ENCODE results near the gene P2RX6. TPM values are rescaled to one million over a fixed set of nuclear protein-coding genes. Genes with fewer than 3 reads are reported as not detected.
A peak's percentile ranks its signal among the peaks of the same experiment; 100 is the strongest.
"Not testable (repeated sequence)": the region's sequence is repeated elsewhere in the genome, so short reads cannot be mapped to it uniquely, and the experiment has no call there.

Gene P2RX6
- 0.71 and 0.73 TPM in 2 replicates for polyA plus RNA-seq (2014; cell fraction: cytosol; rRNA removed)
- polyA plus RNA-seq (2014; cell fraction: nucleus; rRNA removed) = 5.6 and 7.9 TPM in 2 replicates

- peak; percentile 77 for DNase-seq (ENCODE audit: low spot score)
Observed at GRCh38 chr22:21014726-21015465, at the start of gene P2RX6. Gene P2RX6, plus strand, starts transcription at chr22:21015165. Its CDS starts 10 bp downstream, at chr22:21015175.

DNA sequence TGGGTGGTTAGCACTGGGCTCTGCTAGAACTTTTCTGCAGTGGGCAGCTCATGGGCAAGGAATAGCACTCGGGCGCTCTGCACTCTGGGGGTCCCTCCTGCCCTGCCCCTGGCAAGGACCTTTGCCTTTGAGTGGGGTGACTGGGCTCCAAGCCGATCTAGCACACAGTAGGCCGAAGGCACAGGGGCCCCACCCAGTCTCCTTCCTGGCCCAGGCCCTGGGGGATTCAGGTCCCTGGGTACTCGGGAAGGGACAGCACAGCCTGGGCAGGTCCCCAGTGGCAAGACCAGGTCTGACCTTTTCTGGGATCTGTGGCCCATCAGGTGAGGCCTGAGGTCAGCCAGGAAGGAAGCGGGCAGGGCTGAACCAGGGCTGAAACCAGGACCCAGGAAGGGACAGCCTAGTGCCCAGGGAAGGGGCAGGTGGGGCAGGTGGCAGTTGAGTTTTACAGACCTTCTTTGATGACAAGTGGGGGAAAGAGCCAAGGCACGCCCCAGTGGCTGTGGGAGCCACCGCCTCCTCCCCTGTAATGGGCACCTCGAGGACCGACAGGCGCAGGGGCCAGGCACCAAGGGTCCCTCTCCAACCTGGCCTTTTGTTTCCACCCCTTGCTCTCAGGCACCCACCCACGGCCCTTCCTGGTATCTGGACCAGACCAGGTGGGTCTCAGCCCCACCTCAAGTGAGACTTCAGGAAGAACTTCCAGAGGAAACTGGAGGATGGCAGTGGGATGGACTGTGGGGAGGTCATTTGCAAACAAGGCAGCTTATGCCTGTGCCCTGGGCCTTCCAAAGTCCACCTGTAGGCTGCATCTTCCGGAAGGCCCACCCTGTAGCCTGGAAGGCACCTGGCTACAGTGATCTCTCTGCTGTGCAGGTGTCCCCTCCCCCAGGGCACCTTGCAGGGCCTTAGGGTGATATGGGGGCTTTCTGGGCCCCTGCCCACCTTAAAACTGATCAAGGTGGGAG lies 48.8 kb upstream of the P2RX6 start:
- DNase-seq (ENCODE audit: low spot score) = no peak

GRCh38 chr22:20966883-20967696 lies 47.9 kb upstream of the P2RX6 start, which contains the start of gene AIFM3:
Gene AIFM3, plus strand, starts transcription at chr22:20967255. Its CDS starts 690 bp downstream, at chr22:20967945.
- no peak for DNase-seq (ENCODE audit: low spot score)

- no peak for DNase-seq (ENCODE audit: low spot score)
Observed at GRCh38 chr22:20967697-20968211, 47.2 kb upstream of the P2RX6 start.

GRCh38 chr22:20968281-20968977 lies 46.5 kb upstream of the P2RX6 start:
- DNase-seq (ENCODE audit: low spot score) = no peak

- no peak for DNase-seq (ENCODE audit: low spot score)
Observed at GRCh38 chr22:20970939-20971657, 43.9 kb upstream of the P2RX6 start.

- DNase-seq (ENCODE audit: low spot score) = not testable (repeated sequence)
Observed at GRCh38 chr22:20972014-20972694, 42.8 kb upstream of the P2RX6 start.

DNA sequence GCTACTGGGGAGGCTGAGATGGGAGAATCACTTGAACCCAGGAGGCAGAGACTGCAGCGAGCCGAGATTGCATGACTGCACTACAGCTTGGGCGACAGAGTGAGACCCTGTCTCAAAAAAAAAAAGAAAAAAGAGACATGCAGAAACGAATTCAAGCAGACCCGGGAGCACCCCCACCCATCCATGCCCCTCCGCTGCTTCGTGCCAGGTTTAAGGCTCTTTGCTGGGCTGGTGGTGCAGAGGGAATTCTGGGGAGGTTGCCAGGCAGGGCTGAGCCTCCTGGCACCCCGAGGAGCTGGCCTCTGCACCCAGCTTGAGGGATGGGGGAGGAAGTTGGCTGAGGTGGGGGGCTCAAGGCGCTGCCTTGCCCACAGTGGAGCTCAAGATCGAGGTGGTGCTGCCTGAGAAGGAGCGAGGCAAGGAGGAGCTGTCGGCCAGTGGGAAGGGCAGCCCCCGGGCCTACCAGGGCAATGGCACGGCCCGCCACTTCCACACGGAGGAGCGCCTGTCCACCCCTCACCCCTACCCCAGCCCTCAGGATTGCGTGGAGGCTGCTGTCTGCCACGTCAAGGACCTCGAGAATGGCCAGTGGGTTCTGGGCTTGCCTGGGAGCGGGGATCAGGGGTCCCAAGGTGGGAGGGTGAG lies 41.9 kb upstream of the P2RX6 start:
- DNase-seq (ENCODE audit: low spot score) = no peak

DNA sequence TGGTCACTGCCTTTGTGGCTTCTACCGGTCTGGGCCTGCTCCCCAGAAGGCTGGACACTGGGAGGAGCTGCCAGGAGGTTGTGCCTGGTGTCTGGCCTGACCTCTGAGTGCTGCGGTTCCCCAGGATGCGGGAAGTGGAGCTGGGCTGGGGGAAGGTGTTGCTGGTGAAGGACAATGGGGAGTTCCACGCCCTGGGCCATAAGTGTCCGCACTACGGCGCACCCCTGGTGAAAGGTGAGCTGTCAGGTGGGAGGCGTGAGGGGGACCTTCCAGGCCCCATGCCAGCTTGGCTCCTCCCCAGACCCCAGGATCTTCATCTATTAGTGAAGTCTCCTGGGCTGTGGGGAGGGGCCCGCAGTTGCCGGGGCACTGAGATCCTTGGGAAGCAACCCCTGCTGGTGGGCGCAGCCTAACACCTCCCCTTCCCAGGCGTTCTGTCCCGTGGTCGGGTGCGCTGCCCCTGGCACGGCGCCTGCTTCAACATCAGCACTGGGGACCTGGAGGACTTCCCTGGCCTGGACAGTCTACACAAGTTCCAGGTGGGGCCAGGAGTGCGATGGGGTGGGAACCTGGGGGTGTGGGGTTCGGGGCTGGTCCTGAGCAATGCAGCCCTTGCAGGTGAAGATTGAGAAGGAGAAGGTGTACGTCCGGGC lies 41.2 kb upstream of the P2RX6 start:
- no peak for DNase-seq (ENCODE audit: low spot score)

GRCh38 chr22:20974336-20974955 lies 40.5 kb upstream of the P2RX6 start:
- DNase-seq (ENCODE audit: low spot score) = no peak

GRCh38 chr22:20975541-20976290 lies 39.2 kb upstream of the P2RX6 start:
- no peak for DNase-seq (ENCODE audit: low spot score)

GRCh38 chr22:20976291-20976877 lies 38.6 kb upstream of the P2RX6 start:
- no peak for DNase-seq (ENCODE audit: low spot score)

GRCh38 chr22:20977019-20977418 lies 37.9 kb upstream of the P2RX6 start:
- no peak for DNase-seq (ENCODE audit: low spot score)

- DNase-seq (ENCODE audit: low spot score) = no peak
Observed at GRCh38 chr22:20977516-20978170, 37.3 kb upstream of the P2RX6 start.

GRCh38 chr22:20978419-20978818 lies 36.5 kb upstream of the P2RX6 start:
- no peak for DNase-seq (ENCODE audit: low spot score)

GRCh38 chr22:20979243-20979809 lies 35.6 kb upstream of the P2RX6 start:
- peak; percentile 76 for DNase-seq (ENCODE audit: low spot score)
